Cerebellar nuclear complex (tissue), 1 donor: Measurements from ENCODE around the gene MTHFR.
"Not testable (repeated sequence)": the region's sequence is repeated elsewhere in the genome, so short reads cannot be mapped to it uniquely, and the experiment has no call there.

Experiments used
- DNase-seq, 2 experiments: peaks; one replicate each; lab custom pipeline; 2025; lab: John Stamatoyannopoulos, UW

The MTHFR gene

DNA sequence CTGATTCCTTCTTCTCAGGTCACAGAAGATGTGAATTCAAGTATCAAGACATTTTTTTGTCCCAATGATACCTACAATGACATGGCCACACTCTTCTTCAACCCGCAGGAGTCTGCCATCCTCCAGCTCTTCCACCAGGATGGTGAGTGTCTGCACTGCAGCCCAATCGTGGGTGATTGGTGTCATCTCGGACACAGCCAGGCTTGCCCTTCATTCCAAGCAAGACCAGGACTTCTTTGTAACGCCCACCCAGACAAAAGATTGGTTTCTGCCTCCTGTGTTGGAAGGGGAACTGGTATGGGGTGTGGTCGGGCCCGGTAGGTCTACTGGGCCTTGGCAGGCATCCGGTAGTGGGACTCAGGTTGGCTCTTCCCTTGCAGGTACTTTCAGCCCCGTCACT is 27.7 kb upstream of the MTHFR start:
- DNase-seq = no peak

DNA sequence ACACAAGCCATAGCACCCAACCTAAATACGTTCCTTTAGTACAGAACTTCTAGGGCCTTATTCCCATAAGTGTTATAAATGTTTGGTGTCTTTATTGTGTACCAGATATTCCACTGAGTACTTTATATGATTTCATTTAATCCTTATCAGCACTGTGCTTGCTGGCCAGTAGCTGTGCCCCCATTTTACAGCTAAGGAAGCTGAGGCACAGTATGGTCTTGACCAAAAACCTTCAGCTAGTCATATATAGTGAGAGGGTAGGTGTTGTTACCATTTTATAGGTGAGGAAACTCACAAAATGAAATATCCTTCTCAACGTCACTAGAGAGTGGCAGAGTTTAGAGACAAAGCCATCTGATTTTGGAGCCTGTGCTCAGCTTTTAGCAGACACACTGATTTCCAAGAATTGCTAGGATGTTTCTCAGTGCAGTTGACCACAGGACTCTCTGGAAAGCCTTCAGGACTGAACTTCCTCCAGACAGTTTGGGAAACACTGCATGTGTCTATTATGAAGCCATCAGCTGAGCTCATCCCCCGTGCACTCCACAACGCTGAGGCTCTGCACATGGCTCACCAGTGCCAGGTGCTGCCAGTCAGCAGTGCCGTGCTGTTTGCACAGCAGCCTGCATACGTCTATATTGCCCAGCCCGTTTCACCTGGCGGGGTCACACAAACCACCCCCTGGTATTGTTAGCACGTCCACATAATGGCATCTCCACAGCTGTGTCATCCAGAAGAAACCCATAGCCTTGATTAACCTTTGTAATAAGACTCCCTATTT is 26.4 kb upstream of the MTHFR start:
- DNase-seq = no peak

DNA sequence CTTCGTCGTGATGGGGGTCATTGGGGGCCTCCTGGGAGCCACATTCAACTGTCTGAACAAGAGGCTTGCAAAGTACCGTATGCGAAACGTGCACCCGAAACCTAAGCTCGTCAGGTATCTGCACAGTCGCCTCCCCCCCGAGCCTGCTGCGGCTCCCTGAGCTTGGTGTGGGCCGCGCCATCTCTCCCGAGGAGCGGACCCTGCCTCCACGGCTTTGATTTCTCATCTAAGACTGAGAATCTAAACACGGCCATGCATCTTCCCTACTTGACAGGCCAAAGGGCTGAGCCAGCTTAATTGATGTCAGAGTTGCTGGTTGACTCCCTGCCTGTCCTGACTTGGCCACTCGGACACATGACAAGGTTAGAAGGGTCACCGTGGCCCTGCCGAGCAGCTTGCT is 22.7 kb upstream of the MTHFR start:
- no peak for DNase-seq

DNA sequence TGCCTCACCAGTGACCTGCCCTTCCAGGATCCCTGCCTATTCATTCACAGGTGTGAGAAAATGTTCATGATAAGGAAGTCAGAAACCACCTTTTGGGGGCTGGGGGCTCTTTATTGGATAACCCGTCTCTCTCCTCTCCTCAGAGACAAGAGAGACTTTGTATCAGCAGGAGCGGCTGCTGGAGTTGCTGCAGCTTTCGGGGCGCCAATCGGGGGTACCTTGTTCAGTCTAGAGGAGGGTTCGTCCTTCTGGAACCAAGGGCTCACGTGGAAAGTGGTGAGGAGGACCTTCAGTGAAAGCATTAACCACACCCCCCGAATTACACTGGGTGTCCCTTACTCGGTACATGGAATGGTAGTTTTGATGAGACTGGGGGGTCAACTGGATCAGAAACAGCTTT is 21.2 kb upstream of the MTHFR start:
- DNase-seq = no peak

DNA sequence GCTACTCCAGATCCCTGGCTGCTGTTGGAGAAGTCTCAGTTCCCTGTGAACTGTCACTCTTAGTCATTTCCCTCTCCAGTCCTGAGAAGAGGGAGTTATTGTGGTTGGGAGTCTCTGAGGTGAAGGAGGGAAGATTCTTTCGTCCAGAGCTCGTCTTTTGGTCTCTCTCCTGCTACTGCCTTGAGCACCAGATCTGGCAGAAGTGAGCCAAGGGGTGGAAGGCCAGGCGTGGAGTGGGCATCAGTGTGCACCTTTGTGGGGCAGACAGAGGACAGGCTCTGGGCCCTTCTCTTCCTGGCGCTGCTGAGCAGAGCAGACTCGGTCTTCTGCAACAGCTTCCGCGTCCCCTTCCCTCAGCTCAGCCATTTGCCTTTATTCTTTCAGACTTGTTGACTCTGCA is 19.4 kb upstream of the MTHFR start:
- DNase-seq = no peak

DNA sequence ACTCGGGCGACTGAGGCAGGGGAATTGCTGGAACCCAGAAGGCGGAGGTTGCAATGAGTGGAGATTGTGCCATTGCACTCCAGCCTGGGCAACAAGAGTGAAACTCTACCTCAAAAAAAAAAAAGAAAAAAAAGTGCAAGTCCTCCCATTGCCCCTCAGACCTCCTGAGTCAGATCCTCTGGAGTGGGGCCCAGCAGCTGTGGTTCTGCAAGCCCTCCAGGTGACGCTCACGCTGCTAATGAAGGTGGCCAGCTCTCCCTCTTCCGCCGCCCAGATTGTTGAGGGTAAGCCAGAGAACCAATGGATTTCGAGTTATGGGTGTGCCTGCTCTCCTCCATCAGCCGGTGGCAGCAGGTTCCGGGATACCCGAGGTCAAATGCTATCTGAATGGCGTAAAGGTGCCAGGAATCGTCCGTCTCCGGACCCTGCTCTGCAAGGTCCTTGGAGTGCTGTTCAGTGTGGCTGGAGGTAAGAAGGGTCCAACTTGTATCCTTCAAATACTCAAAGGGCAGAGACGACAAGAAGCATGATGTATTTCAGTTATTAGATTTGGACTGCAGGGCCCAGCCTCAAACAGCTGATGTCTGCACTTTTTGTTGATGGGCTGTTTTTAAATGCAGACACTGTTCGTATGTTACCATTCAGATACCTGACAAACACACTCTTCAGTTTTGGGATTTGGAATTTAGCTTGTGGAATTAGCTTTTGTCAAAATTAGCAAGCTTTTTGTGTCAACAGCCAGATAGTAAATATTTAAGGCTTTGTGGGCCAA is 17.8 kb upstream of the MTHFR start:
- DNase-seq = no peak

DNA sequence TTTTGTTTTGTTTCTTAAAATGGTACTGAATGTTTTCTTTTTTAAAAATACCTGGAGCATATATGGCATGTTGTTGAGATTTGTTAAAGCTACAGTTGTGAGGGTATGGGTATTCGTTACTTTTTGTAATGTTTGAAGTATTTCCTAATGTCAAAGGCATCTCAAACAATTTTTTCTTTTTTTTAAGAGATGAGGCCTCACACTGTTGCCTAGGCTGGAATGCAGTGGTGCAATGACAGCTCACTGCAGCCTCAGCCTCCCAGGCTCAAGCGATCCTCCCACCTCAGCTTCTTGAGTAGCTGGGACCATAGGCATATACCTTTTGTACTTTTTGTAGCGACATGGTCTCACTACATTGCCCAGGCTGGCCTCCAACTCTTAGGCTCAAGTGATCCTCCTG is 16.3 kb upstream of the MTHFR start:
- DNase-seq = no peak

DNA sequence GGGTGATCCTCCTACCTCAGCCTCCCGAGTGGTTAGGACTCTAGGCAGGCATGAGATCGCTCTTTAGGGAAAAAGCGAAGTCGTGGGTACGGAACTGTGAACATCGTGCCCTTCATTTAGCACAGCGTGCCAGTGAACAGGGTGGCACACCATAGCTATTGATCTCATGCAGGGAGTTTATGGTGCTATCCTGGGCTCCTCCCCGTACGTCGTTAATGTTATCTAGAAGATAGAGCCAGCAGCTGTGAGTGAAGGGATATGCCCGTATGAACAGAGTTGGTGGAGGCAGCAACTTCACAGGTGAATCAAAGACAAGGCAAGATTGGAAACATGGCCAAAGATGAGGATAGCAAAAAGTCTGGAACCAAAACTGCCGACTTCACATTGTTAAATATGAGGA is 11.4 kb upstream of the MTHFR start:
- no peak for DNase-seq

DNA sequence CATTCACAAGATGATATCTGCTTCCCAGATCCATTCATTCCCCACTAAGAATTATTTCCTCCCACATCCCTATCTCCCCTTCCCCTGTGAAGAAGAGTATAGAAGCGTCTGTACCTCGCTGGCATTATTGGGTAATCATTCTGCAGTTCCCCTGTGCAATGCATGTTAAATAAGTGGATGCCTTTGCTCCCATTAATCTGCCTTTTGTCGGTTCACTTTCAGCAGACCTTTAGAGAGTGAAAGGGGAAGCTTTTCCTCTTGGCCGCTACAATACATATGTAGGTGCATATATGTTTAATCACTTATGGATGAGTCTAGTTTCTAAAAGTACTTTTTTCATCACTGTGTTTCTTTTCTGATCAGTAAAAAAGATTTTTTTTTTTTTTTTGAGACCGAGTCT is 7.3 kb upstream of the MTHFR start:
- DNase-seq = no peak

DNA sequence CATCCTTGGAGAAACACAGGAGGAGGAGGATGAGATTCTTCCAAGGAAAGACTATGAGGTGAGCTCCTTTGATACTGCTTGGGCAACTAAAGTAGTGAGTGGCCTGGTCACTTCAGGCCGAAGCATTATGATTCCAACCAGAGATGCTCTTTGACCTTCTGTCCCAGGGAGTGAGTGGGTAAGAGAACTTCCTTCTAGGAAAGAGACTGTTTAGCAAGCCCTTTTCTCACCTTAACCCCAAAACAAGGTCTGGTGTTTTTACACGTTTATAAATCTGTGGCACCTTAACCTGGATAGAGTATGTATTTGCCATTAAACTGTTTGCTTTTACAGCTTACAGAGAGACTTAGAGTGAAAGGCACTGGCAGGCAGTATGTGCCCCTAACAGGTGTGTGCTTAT is 1.4 kb upstream of the MTHFR start:
- no peak for DNase-seq

DNA sequence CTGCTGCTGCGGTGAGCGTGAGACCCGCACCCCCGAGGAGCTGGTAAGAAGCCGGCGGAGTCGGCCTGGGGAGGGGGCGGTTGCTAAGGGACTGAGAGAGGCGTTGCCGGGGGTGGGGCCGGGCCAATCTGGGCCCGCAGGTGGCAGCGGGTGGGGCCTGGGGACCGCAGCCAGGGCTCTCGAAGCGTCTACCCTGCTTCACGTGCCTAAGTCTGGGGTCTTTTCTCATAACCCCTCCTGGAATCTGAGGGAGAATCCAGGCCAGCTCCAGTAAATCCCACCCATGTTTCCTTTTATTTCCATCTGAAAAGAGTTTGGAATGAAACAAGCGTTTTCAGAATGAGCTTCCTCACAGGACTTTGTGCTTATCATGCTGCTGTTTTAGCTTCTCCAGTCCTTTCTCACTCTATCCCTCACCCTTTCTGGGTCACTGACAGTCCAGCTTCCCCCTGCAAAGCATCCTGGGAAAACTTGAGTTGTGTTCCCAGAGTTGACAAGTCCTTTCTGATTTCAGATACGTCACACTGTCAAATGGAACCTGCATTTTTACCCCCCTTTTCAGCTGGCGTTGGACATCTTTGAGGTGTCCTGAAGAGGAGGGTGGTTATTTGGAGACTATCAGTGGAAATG is 658 bp upstream of the MTHFR start:
- DNase-seq = no peak

DNA sequence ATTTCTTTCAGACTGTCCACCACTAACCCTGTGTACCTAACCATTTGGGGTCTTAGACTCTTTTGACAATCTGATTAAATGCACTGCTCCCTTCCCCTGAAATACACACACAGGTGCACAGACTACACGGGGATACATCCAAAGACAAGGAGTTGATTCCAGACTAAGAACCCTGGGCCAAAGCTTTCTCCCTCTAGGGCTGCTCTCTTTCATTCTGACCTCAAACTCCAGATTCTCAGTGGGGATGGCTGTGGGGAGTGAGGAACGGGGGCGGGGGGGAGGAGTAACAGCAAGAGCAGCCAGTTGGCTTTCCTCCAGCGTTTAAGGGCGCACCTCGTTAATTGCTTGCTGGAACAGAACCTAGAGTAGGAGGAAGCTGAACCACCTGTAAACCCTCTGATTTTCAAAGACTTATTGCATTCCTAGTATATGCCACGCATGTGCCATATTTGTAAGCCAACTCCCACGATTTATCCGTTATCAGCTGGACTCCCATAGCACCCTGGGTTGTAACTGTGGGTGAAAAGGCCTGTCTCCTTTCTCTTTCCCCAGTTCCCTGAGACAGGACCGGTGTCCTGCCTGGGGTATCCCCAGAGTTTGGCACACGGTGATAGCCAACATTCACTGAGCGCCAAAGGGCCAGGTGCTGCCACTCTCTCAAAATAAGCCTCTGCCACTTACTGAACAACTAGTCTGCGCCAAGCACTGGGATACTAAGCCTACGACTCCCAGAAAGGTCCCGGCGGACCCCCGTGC is 920 bp downstream of the MTHFR start:
- DNase-seq = no peak

DNA sequence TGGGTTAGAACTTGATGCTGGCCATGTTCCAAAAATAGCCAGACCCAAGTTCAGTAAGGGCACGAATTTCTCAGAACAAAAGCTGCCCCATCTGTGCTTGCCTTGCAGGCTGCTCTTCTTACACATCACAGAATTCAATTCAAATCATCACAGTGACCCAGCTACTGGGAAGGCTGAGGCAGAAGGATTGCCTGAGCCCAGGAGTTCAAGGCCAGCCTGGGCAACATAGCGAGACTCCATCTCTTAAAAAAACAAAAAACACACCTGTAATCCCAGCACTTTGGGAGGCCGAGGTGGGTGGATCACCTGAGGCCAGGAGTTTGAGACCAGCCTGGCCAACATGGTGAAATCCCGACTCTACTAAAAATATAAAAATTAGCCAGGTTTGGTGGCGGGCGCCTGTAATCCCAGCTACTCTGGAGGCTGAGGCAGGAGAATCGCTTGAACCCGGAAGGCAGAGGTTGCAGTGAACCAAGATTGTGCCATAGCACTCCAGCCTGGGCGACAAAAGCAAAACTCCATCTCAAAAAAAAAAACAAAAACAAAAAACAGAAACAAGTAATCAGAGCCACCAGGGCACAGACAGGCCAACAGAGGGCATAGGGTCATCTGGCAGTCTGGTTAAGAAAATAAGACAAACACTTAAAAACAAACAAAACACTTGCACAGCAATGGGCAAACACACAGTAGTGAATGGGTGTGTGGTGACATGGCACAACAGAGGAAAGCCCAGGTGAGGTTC is 1.7 kb downstream of the MTHFR start:
- not testable (repeated sequence) for DNase-seq

DNA sequence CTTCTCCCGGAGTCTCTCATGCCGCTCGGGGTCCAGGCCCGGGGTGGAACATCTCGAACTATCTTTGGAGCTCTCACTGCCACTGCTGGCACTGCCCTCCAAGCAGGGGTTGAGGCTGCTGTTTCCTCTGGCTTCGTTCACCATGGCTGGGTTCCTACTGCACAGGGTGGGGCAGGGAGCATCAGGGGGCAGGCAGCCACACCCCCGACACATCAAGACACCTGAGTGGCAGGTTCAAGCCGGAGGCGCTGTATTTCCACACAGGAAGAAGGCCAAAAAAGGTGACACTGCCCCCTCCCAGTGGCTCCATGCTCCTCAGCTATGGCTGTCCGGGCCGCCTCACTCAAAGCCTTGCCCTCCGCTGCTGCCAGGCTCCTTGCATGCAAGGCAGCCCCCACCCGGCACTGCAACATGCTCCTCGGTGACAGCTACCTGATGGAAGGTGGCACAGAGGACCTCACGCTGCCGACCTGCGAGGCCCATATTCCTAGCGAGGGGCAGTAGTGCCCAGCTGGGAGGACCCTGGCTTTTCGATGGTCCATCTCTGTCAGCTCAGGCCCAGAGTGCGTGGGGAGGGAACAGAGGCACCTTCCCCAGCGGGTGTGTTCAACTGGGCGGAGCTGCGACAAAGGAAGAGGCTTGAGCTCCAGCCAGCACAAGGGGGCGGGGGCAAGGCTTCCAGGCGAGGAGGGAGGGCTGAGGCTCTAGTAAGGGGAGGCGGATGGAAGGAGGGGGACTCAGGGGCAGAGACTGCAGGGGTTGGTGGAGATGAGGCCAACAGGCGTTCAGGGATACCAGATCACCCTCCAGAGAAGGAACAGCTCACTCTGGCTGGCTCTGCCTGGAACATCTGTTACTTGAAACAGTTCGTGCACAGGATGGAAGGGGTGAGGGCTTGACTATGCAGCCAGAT is 2.5 kb downstream of the MTHFR start:
- DNase-seq = peak in 1 of 2 experiments; percentile 7

DNA sequence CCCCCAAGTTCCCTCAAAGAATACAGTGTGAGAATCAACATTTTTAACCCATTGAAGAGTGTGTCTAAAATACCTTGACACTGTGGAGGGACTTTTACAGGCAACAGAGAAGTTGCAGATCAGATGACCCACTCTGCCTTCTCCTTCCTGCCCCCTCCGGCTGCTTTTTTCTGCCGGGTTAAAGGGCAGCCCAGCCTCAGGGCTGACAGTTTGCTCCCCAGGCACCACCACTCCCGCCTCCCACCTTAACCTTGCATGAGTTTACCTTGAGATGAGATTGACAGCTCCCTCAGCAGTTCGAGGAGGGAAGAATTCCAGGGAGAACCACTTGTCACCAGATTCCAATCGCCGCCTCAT is 3.2 kb downstream of the MTHFR start:
- DNase-seq = no peak

DNA sequence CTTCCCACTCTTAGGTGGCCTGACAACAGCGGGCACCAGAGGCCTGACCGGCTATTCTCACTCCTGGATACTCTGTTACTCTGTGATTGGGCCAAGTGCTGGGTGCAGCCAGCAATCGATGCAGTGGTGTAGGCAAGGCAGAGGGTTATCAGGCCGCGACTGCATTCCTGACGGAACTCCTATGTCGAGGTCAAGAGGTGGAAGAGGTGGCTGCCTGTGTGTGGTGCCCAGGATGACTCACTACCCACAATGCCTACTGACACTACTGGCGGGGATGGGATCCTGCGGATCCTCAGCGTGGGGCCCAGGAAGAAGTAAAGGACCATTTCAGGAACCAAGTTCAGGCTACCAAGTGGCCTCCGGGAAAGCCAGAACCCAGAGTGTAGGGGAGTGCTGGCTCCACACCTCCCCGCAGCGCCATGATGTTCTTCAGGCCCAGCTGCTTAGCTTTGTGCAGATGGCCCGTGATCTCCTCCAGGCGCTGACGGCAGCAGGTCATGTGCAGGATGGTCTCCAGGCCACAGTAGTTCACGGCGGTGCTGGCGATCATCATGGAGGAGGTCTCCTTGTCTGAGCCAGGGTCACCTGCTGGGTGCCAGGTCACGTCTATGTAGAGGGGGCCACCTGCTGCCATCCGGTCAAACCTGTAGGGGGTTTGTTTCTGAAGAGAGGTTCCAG is 4.9 kb downstream of the MTHFR start:
- no peak for DNase-seq

DNA sequence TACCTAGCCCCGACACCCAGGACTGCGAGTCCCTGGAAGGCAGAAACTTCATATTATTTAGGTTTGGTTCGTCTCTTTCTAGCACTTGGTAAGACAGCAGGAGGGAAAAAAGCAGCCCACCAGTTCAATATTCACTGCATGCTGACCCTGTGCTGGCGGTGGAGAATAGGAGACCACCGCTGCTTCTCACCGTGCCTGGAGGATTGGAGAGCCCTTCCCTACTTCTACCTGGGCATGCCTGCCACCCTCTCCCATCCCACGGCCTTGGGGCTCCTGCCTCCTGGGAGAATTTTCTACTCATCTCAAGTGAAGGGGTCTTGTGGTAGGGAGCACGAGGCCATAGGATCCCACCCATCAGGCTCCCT is 5.4 kb downstream of the MTHFR start:
- no peak for DNase-seq

DNA sequence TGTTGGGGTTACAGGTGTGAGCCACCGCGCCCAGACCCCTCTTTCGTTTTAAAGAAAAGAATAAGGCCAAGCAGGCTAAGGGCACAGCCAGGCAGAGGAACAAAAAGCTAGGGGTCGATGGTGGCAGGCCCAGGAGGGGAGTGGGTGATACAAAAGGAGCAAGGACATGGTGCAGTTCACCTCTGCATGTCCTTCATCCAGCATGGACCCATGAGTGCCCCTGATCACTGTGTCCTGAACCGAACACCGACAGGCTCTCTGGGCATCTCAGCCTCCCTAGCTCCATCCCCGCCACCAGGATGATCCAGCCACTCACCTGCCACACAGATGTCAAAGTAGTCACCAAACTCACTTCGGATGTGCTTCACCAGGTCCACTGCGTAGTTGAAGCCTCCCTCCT is 5.9 kb downstream of the MTHFR start:
- no peak for DNase-seq

DNA sequence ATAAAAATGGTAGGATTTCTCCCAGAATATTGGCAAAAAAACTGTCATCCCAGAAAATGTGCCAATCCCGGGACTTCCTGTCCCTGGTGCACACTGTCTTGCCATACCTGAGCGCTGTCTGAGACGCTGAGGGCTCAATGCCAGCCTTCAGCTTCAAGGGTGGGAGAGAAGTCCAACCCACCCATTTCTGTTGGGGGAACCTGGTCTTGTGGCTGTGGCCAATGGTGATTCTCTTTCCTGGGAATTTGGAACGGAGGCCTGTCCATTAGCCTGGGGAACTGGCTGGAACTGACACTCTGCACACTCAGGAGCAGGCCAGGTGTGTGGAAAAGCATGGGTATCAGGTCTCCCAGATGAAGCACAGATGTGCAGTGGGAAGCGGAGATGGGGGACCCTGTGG is 6.7 kb downstream of the MTHFR start:
- DNase-seq = no peak

DNA sequence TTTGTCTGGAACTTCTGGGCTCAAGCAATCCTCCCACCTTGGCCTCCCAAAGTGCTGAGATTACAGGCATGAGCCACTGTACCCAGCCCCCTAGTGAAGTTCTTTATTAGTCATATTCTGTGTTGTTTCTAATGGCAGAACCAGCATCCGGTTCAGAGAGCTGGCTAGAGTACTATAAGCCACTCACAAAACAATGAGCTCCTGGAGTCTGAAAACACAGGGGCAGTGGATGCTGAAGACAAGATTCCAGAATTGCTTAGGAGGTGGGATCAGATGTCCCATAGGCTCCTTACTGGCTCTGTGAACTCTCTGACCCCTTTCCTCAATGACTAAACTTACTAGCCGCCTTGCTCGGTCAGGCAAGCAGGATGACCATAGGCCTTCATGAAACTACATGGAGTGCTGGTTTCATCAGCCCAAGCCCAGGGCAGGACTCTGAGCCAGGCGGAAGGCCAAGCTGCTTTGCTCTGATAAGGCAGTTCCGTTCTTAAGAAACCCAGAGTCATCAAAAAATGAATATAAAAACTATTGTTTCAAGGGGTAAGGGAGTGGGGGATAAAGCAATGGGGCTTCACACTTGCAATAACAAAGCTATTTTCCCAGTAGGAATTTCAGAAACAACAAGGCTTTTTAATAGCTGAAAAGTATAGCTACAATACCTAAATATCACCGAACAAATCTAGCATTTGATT is 8.1 kb downstream of the MTHFR start:
- no peak for DNase-seq
